ENCODE data around the gene SCML2.
"Not testable (repeated sequence)": the region's sequence is repeated elsewhere in the genome, so short reads cannot be mapped to it uniquely, and the experiment has no call there.

The SCML2 gene

DNA sequence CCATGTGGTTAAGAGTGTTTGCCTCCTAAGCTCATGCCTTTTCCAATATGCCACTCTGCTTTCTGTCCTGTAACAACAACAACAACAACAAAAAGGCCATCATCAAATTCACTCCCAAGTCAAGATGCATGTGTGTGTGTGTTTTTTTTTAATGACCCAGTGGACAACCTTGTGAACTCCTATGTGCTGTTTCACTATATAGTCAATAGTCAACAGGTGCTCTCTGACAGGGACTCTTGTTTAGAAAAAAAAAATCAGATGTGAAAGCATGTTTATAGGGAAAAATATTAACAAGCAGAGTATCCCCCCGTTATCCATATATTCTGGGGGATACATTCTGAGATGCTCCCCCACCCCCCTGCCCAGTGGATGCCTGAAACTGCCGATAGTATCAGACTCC lies 83.2 kb downstream of the SCML2 start:
- DNase-seq (ENCODE audit: low spot score) = no peak

GRCh38 chrX:18255059-18255458 lies 99.4 kb downstream of the SCML2 start:
- no peak for DNase-seq (ENCODE audit: low spot score)

GRCh38 chrX:18252644-18253359 lies 101.7 kb downstream of the SCML2 start:
- DNase-seq (ENCODE audit: low spot score) = no peak

DNA sequence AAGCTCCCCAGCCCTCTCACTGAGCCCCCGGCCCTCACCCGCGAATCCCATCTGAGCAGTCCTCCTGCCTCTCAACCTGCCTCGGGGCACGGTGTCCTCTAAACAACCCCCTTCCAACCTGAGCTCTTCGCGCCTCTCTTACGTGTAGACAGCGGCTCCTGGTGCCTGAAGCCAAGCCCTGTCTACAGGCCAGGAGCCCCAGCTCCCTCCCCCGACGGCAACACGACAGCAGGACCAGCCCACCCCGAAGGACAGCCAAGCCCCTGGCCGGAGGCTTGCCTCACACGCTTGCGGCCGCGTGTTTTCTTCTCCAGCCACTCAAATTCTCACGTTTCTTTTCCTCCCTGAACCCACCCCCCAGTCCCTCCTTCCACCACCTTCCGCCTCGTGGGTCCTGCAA lies 124.8 kb downstream of the SCML2 start:
- not testable (repeated sequence) for DNase-seq (ENCODE audit: low spot score)

DNA sequence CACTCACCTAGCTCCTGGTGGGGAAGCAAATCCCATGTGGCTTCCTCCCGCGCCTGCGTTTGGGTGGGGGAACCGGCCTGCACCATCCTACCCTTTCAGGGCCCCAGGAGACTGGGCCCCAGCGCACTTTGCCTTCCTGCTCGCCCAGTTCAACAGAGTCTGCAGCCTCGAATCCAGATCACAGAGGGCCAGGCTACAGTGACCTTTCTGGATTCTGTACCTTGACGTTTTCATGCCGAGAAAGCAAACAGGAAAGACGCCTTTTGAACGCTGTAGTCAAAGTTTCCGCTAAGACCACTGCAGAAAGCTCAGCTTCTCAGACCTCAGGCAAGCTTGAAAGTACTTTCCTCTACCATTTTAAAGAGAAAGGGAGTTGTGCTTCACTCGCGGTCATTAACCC lies 126.4 kb downstream of the SCML2 start:
- DNase-seq (ENCODE audit: low spot score) = no peak

GRCh38 chrX:18227458-18227857 lies 127.0 kb downstream of the SCML2 start:
- DNase-seq (ENCODE audit: low spot score) = no peak

- DNase-seq (ENCODE audit: low spot score) = no peak
Observed at GRCh38 chrX:18220786-18221185, 133.7 kb downstream of the SCML2 start, which contains the start of gene BEND2. TSS of gene BEND2 (minus strand) at chrX:18220886. CDS start at chrX:18220750, 136 bp downstream.

DNA sequence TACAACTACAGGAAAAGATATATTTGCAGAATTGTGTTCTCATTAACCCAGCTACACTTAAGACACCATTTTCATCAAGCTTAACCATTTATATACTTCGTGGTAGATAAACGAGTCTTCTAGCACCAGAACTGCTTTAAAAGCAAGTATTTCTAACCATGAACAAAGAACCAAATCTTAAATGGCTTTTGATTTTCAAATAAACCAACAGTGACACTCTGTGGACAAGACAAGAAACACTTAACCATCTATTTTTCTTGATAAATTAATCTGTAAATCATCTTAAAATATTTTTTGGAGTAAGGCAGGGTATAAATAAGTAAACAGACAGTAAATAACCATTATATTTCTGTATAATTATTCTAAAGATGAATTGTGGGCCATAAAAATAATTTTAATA lies 144.0 kb downstream of the SCML2 start:
- DNase-seq (ENCODE audit: low spot score) = peak; percentile 0

- DNase-seq (ENCODE audit: low spot score) = no peak
Observed at GRCh38 chrX:18206657-18207056, 147.8 kb downstream of the SCML2 start.

- no peak for DNase-seq (ENCODE audit: low spot score)
Observed at GRCh38 chrX:18203631-18204030, 150.9 kb downstream of the SCML2 start.

DNA sequence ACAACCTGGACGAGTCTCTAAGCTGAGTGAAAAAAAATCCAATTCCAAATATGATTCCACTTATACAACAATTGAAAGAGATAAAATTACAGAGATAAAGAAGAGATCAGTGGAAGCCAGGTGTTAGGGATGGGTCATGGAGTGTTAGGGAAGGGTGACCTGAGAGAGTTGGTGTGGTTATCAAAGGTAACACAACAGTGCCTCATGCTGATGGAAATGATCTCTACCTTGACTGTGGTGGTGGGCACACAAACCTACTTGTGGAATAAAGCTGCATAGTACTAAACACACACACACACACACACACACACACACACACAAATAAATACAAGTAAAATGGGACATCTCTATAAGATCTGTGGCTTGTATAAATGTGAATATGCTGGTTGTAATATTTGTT lies 159.8 kb downstream of the SCML2 start:
- no peak for DNase-seq (ENCODE audit: low spot score)
